Limb (tissue), 2 donors: ENCODE results near the gene GPX2.

Experiments used
- DNase-seq, 2 donors: peaks; one replicate each; pipeline ENCODE4 v3.0.0-alpha.2; 2016; ENCODE audit errors: extremely low spot score in 2 of 2

Gene GPX2

DNA sequence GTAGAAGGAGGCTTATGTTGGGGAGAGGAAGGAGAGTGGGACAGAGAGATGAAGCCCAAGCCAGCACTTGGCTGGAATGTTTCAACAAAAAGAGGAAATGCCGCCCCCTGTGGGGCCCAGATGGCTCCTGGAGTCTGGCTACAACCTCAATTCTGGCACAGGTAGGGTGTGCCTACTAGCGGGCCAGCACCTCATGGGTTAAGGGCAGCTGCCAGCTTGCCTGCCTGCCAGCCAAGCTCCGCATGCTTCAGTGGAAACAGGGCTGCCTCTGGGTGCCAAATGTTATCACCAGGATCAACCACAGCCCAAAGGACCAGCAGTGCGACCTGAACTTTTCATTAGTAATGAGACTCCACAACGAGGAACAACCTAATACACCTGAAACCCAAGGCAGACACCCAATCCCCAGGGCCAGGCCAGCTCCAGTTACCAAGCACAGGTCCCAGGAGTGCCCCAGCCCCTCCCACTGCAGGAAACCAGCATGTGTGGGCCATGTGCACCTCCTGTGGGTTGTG, 18.3 kb upstream of the GPX2 start:
- no peak for DNase-seq

DNA sequence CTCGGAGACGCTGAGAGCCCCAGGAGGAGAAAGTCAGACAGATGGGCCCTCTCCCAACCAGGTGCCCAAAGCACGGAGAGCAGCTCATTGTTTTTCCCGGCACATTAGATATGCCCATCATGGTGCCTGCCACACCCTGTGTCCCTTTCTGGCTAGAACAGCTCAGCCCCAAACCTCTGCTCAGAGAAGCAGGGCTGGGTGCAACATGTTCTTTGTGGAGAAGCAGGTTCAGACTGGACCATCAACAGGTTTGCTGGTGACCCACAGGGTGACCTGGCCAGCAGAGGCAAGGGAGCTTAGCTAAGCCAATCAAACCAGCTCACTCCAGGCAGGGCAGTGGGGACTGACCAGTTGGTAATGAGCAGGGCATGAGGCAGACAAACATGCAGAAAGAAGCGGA, 16.2 kb upstream of the GPX2 start:
- no peak for DNase-seq

DNA sequence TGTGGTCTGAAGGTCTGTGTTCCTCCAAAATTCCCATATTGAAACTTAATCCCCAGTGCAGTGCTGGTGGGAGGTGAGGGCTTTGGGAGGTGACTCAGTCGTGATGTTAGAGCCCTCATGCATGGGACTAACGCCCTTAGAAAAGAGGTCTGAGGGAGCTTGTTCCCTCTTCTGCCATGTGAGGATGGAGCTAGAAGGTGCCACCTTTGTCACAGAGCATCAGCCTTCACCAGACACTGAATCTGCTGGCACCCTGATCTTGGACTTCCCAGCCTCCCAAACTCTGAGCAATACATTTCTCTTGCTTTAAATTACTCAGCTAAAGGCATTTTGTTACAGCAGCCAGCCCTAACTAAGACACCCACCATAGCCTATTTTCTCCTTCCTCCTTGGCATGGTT, 15.7 kb upstream of the GPX2 start:
- DNase-seq, result no peak

DNA sequence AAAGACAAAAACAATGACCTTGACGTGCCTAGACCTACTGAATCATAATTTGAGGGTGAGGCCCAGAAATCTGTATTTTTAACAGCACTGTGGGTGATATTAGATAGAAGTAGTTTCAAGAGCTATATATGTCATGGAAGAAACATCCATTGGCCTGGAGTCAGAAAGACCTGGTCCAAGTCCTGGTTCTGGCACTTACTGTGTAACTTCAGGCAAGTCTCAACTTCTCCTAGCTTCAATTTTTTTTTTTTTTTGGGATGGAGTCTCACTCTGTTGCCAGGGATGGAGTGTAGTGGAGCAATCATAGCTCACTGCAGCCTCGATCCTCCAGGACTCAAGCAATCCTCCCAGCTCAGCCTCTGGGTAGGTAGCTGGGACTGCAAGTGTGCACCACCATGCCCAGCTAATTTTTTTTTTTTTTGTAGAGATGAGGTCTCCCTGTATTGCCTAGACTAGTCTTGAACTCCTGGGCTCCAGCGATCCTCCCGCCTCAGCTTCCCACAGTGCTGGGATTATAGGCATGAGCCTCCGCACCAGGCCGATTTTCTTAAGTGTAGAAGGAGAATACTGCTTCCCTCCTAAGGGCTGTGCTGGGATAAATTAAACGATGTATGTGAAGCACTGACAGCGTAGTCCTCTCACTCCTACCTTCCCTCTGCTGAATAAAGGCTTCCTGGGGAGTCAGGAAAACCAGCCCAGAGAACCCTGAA, 14.3 kb upstream of the GPX2 start:
- DNase-seq, result no peak

DNA sequence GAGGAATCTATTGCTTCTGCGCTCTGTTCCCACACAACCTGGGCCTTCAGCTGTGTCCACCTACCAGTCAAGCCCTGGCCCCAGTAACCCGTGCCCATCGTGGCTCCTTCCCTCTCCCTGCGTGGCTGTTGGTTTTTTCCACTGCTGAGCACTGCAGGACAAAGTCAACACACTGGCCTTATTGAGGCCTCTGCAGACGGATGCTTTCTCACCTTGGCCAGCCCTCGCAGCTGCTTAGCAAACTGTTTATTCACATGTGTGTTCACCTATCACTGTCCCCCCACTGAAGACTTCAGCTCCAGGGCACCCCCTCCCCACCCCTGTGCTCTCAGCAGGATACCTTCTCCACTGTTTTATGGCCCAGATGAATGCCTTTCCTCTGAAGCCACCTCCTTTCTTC, 12.8 kb upstream of the GPX2 start:
- DNase-seq, result no peak

DNA sequence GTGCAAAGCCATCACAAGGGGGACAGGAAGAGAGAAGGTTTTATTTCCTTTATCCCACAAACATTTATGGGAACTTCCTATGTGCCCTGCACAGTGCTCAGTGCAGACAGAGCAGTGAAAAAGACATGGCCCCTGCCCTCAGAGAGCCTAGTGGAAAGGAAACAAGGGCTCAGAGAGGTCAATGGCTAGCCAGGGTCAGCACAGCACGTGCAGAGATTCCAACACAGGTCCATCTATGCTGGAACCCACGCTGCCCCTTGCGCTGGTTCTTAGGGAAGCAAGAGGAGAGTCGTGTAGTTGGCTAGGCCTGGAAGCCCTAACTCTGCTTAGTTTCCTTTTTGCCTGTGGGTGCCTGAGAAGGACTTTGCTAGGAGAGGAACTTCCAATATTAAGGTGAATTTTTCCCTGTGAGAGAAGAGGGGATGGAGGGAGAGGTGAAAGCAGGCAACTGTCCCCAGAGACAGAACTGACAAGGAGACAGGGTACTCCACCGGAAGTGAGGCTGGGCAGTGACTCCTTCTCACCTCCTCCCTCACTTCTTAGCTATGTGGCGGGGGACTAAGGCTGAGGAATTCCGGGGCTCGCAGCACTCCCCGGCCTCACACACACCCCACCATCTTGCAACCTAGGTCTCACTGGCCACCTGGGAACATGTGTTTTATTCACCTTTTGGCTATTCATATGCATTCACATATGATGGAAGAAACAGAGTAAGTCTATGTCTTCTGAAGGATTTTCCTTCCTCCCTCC, 12.1 kb upstream of the GPX2 start:
- no peak for DNase-seq

DNA sequence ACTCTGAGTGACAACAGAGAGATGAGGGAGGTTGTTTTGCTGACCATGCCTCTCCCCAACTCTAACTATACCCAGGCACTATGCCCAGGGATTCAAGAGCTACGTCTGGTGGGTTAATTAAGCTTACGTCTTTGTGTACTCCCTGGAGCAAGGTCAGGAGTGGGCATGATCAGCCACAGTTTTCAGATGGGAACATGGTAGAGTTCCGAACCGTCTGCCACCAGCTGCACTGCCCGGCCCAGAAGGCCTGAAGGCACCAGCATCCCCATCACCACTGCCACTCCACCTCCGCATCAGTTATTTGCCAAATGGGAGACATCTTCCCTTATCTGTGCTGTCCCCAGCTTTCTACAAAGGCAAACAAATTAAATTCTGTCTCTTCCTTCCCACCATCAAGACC, 11.1 kb upstream of the GPX2 start:
- DNase-seq, result no peak

DNA sequence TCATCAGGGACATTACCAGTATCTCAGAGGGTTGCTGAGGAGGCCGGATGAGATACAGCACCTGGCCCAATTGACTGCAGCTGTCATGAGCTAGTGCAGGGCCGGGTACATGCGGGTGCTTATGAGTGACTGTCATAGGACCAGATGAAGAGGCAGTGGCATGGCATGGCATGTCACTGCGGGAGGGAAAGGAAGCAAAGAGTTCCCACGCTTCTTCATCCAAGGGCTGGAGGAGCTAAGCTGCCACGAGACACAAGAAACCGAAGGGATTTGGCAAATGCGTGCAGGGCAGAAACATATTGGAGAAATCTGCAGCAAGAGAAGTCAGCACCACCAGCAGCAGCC, 10.7 kb upstream of the GPX2 start:
- no peak for DNase-seq

DNA sequence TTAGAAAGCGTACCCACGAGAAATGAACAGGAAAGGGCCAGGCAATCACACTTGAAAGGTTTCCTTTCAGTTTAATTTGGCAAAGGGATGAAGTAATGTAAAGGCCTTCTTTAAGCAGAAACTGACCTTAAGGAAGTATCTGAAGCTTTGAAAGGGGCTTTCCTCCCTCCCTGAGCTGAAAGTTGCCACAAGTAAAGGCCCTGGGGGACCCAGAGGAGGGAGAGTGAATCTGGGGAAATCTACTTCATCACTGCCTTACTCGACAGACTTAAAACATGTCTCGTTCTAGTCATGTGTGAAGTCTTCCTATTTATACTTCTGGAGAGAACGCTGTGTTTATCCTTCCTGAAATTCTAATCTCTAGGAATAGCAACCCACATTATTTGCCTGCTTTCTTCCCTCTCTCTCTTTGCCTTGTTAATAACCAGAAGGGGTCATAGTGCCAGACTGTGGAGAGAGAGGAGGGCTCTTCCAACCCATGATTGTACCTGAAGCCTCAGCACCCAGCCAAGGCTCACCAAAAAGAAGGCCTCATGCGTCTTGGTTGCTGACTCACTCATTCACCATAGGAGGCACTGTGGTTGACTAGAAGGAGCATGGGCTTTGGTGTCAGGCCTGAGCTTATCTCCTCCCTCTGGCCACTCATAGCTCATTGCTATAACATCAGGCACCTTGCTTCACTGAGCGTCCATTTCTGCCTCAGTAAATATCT, 10.2 kb upstream of the GPX2 start:
- no peak for DNase-seq

DNA sequence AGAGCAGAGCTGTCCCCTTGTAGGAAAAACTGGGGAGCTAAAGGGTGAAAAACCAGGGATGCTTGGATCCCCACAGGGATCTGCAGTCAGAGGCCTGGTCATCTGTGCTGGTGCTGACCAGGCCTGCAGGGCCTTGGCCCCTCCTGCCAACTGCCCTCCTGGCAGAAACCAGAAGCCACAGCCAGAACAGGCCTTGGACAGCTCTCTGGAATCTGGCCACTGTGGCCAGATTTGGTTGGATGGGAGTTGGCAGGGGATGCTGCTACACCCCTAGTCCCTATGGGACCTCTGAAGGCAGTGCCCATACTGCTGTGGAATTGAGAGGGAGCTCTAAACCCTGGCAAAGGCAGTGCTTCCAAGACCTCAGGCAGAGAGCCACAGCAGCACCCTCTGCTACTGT, 9.2 kb upstream of the GPX2 start:
- no peak for DNase-seq

DNA sequence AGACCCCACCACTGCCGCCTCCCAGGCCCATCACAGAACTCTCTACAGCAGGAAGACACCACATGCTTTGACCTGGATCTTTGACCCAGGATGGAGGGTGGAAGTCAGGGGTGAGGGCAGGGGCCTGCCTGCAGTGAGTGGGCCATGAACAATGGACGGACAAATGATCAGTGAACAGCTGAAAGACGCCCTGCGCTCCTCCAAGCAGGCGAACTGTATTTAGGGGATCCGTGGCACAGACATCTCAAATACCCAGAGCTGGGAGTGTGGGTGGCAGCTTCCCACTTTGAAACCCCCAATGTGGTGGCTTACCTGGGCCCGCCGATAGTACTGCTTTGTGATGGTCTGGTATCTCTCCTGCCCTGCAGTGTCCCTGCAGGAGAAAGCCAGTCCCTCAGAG, 8.7 kb upstream of the GPX2 start:
- no peak for DNase-seq

DNA sequence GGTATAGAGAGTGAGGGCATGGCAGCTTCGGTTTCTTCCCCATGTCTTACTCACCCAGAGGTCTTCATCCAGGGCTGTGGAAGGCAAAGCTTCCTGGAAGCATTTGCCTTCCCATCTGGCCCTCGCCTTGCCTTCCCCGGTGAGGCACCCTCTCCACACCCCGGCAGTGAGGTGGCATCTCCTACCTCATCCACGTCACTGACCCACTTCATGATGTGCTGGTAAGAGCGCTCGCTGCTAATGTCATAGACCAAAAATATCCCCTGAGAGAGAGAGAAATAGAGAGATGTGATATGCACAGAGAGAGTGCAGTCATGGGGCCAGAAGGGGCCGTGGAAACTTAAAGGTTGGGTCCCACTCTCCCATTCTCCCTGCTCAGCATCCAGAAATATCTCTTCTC, 8.3 kb upstream of the GPX2 start:
- DNase-seq, result peak in 1 of 2 donors; percentile 18

DNA sequence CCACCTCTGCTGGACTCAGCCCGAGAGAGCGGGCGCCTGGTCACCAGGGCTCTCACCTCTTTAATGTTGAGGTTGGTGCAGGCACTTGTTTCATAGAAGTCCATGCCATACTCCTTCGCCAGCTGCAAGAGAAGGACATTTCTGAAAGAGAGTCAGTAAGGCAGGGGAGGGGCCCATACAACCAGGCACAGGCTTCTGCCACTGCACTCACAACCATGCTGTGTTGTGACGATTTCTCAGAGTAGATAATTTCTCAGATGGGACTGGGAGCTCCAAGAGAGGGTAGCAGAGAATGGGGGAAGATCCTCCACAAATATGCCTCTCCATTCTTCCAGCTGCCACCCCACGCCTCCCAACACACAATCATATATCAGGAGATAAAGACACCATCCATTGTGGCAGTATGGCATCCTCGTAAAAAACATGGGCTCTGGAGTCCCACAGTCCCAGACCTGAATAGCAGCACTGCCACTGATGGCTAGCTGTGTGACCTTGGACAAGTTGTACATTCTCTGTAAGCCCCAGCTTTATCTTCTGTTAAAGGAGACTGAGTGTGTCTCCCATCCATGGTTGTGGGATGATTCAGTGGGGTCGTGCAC, 6.2 kb upstream of the GPX2 start:
- DNase-seq, result no peak

DNA sequence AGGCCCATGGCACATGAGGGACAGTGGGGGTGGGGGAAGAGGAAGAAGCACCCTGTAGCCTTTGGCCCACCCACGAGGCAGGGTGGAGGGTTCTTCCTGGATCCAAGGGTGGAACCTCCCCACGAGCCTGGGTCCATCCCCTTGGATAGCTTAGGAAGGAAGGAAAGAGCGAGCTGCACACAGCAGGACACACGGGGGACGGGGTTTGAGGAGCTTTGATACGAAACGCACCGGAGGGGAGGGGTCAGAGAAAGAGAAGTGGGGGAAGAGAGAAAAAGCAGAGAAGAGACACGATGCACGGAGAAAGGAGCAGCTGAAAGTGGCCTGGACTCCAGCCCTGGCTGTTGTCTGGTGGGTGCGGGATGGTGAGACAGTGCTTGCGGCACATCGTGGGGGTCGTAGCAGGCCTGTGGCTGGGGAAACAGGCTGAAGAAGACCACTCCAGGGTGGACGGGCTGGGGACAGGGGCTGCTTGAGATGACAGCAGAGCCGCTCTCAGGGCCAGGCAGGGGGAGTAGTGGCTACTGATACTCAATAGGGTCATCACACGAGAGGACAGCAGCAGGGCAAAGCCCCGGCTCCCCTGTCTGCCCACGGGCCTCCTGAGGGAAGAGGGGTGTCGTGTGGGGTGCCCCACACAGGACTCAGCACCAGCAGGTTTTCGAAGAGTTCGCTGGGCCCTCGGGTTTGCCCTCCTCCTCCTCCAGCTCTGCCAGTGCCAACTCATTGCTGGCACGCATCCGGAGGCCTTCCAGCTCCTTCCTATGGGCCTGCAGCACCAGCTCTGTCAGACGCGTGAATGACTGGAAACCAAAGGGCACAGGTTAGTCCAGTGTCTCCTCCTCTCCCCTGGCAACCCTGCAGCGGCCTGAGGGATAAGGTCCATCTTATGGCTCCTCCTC, 5.4 kb upstream of the GPX2 start:
- DNase-seq, result peak in 1 of 2 donors; percentile 28

DNA sequence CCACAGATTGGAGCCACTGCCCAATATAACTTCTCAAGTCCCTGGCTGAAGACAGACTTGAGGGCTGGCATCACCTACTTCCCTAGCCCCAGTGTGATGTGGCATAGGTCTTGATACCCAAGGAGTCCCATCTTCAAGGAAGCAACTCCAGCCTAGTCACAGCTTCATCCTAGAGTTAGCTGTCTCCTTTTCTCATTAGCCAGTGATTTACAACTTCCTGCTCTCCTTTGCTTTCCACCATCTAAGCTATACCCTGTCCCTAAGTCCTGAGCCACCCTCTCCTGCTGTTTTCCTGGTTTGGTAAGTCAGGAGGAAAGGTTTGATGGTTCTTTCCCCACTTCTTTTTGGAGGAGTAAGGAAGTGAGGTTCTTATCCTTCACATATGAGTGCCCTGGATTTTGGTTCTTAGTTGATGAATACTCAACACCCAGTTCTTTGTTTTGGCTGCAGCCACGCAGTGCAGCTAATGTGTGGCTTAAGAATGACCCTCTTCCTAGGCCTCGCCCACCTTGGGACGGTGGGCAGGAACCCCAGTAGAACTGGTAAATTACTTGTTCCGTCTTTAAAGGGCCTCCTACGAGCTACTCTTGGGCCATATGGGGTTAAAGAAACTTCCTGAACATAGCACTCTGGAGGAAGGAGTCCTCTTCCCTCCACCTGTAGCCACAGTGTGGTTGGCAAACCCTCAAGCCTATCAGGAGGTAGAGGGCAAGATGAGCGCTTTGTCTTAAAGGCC, 3.9 kb upstream of the GPX2 start:
- no peak for DNase-seq

DNA sequence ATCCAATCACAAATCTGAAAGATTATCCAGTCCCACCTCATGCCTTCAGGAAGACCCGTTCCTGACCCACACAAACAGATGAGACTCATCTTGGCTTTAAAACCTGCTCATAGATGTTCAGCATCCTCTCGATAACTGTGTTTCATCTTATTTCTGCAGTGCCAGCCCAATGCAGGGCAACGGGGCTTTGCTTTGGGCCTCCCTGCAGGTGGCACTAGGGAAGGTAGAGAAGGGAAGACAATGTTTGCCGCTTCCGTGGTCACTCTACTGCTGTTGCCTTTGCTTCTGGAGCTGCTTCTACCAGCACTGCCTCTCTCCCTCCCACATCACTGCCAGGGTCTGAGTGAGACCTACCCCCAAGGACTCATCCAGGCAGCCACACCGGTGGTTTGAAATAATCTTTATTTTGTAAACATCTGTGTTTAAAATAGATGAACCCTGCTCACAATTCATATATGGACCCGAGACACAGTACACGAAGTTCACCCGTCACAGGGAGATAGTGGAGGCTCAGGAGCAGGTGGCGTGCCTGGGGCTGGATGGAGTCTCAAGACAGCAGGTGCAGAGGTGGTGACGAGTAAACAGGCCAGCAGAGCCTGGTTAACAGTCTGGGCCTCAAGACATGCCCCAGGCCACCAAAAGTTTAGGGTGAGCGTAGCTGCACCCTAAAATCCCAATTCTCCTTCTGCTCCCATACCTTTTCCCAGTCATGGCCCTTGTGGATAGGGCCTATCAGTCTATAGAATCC, 3.1 kb upstream of the GPX2 start:
- peak in 1 of 2 donors; percentile 14 for DNase-seq

DNA sequence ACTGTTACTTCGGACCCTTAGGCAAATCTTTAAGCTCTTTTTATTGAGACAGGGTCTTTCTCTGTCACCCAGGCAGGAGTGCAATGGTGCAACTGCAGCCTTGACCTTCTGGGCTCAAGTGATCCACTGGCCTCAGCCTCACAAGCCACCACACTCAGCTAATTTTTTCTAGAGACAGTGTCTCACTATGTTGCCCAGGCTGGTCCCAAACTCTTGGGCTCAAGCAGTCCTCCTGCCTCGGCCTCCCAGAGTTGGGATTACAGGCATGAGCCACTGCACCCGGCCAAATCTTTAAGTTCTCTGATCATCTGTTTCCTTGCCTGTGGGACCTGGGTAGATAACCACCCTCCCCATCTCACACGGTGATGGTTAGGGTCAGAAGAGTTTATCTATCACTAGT, 2.3 kb upstream of the GPX2 start:
- DNase-seq, result no peak

DNA sequence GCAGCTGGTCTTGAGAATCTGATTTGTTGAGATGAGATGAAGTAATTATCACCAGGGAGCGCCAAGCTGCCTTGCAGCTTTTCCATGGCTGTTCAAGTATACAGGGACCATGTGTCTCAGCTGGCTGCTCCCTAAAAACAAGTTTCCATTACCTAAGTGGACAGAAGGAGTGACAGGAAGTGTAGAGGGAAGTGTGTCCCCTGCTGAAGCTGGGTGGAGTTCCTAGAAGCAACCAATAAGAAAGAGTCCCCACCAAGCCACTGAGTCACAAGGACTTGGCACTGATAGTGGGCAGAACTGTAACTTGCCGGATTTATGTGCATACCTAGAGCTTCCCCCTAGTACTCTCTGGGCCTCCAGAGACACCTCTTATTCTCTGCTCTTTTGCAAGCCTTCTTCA, 1.5 kb upstream of the GPX2 start:
- DNase-seq, result no peak

DNA sequence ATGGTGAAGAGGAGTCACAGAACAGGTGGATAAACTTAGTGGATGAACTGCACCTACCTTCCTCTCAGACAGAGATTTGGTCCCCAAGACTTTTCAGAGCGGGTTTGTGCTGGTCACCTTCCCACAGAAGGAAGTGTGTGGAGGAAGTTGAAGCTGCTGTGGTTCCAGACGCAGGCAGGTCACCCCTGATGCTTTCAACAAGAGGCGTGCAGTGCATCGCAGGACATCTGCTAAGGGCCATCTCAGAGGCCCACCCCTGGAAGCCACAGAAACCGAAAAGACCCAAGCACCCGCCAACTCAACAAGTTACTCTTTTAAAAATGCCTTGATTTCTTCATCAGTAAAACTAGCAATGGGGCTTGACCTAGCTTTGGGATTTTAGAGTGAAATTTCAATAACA, 1.0 kb upstream of the GPX2 start:
- no peak for DNase-seq
